IMR-90 (cell line): ENCODE results near the gene LRRC4C.

Experiments used
- ELK1 ChIP-seq: fragments of 150-350 bp; IDR thresholded peaks from 2 replicates; pipeline ENCODE4 v1.6.1; 2016; ENCODE audit warnings: low read depth, mild to moderate bottlenecking, low read length, moderate library complexity, borderline replicate concordance
- TF ChIP-seq, protein P1 (sequence below): conservative IDR thresholded peaks from 2 replicates; pipeline ENCODE4 v1.5.1; 2012; ENCODE audit warnings: mild to moderate bottlenecking, low read depth, low read length, improper control_type of control experiment

- no peak for TF ChIP-seq ELK1
- TF ChIP-seq, protein P1, sequence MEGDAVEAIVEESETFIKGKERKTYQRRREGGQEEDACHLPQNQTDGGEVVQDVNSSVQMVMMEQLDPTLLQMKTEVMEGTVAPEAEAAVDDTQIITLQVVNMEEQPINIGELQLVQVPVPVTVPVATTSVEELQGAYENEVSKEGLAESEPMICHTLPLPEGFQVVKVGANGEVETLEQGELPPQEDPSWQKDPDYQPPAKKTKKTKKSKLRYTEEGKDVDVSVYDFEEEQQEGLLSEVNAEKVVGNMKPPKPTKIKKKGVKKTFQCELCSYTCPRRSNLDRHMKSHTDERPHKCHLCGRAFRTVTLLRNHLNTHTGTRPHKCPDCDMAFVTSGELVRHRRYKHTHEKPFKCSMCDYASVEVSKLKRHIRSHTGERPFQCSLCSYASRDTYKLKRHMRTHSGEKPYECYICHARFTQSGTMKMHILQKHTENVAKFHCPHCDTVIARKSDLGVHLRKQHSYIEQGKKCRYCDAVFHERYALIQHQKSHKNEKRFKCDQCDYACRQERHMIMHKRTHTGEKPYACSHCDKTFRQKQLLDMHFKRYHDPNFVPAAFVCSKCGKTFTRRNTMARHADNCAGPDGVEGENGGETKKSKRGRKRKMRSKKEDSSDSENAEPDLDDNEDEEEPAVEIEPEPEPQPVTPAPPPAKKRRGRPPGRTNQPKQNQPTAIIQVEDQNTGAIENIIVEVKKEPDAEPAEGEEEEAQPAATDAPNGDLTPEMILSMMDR: no peak
These were observed 153.0 kb downstream of the LRRC4C start for GRCh38 chr11:41306431-41306830.
